NCI-H82 (cell line): ENCODE results near the gene SSR3.

Experiments used
- DNase-seq: peaks from one replicate; lab custom pipeline; 2025; lab: John Stamatoyannopoulos, UW

The SSR3 gene

DNA sequence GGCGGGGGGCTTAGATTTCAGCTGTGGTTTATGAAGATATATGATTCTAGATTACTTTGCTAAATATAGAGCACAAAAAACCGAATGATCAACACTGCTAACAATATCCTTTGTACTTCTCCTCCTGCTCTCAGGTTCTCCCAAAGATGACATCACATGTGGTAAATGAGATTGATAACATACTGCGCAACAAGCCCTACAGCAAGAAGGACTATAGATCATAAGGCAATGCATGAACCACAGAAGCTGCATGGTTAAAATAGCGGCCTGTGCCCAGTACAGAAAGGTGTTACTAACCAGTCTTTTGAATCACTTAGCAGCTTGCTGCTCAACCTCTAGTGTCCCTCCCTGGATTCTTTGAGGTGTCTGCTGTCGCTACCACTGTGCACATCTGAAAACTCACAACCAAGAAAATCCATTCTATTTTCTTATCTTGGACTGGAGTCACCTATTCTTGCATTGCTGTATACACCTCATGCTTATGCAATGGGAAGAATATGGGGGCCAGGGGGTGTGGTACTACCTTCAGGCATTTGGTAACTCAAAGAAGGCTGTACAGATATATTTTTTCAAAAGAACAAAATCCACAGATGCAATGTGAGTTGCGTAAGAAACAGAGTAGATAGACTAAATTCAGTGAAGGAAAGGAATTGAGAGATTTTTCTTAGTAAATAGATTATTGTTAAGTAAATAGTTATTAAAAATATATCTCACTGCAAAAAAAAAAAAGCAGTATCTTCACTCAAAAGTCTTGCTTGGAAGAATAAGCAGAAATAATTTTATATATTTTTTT lies 18.2 kb downstream of the SSR3 start:
- DNase-seq, result no peak

DNA sequence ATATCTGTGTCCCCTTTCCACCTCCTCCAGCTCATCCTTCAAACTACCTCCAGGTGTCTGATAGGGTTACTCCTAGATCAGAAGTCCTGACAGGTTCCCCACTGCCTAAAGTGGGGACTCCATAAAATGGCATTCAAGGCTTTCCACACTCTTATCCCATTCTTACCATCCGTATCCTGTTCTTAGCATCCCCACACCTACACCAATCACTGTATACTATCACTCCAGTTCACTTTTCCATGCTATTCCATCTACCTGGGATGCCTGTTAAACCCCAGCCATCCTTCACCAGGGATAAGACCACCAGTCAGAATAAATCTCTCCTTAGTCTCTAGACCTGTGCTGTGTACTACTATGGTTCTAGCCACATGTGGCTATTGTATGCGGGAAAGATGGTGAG lies 19.1 kb downstream of the SSR3 start:
- no peak for DNase-seq

DNA sequence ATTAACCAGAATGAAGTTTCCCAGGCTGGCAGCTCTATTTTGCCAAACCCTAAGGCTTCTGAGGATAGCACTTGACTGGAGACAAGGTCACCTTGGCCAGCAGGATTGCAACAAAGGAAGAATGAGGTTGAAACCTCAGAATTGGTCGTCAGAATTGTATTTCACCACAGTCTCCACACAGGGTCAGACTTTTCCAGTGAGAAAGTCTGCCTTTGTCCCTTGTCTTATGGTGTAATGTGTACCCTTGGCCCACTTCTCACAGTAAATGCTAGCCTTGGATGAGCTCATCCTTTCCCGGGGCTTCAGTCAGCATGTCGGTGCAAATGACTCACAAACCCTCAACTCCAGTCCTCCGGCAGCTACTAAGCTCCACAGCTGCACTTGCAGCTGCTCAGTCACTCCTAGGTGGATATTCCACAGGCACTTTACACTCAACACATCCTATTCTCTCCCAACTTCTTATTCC lies 19.7 kb downstream of the SSR3 start:
- no peak for DNase-seq

DNA sequence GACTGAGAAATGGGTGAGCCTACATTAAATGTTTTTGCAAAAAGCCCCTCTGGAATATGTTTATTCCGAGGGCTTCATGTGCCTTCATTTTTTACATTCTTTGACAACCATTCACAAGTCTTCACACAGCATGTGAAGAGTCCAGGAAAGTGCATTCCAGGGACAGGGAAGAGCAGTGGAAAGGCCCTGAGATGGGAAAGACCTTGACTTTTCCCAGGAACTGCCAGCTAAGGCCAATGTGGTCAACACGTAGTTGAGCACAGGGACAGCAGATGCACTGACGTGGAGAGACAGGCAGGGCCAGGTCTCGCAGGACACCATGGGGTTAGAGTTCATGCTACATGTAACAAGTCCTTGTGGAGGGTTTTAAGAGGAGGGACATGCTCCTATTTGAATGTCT lies 21.7 kb downstream of the SSR3 start:
- DNase-seq, result no peak

DNA sequence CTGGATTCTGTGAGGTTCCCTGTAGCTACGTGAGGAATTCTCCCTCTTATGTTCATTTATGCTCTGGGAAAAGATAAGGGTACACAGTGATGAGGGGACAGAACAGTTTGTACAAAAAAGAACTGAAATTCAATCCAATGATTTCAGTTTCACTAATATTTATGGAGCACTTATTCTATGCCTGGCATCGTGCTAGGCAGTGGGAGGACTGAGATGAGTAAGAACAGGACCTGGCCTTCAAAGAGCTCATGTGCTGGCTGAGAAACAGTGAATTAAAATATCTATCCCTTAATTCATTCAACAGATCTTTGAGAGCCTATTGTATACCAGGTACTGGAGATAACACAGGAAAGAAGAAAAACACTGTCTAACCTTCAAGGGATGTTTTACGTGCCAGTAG lies 22.2 kb downstream of the SSR3 start:
- no peak for DNase-seq

DNA sequence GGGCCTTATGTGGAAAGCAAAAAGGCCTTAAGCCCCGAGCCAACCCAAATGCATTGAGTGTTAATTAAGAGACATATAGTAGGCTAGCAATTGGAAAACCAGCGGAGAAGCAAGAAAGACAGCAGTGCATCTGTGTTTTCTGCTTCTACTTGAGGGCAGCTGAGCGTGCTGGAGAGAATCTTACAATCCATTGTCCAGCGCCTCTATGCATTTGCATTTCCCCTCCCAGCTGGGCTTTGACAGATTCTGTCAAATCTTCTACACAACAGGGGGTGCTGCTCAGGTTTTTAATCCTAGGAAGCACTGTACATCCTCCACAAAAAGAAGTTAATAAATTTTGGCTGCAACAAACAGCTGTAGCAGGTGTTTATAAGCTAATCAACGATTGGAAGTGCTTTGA lies 23.9 kb downstream of the SSR3 start:
- no peak for DNase-seq

DNA sequence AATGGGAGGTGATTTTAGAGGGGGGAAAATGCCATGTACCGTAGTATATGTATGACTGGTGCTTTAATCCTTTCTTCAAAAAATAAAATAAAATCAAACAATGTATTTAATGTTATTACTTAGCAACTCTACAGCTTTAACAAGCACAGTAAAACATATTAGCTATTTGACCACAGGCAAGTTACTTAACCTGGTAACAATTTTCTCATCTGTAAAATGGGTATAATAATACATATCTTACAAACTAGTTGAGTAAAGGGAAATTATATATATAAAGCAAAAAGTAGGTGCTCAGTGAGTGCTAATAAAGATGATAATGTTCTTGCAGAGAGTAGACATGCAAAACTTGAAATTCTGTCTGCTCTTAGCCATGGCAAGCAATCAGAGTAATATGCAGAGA lies 27.9 kb downstream of the SSR3 start:
- no peak for DNase-seq

DNA sequence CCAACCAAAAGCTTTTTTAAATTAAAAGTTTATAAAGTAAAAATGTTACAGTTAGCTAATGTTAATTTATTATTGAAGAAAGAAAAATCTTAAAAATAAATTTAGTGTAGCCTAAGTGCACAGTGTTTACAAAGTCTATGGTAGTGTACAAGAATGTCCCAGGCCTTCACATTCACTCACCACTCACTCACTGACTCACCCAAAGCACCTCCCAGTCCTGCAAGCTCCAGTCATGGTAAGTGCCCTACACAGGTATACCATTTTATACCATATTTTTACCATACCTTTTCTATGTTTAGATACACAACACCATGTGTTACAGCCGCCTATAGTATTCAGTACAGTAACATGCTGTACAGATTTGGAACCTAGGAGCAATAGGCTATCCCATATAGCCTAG lies 29.1 kb downstream of the SSR3 start:
- no peak for DNase-seq

DNA sequence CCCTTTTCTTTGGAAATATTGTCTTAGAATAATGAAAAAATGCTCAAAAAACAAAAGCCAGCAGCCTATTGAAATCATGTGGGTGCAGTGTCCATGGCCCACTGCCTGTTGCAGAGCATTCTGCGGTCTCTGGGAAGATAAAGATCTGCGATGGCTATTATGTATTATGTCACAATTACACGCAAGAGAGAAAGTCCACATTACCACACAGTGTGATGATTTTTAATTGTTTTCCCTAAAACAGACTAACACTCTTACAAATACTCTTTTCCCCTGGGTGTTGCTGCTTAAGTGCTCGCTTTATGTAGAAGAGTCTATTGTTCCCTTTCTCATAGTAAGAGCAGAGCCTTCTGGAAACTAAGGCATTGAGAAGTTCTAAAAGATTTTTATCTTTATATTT lies 32.2 kb downstream of the SSR3 start:
- DNase-seq, result no peak

DNA sequence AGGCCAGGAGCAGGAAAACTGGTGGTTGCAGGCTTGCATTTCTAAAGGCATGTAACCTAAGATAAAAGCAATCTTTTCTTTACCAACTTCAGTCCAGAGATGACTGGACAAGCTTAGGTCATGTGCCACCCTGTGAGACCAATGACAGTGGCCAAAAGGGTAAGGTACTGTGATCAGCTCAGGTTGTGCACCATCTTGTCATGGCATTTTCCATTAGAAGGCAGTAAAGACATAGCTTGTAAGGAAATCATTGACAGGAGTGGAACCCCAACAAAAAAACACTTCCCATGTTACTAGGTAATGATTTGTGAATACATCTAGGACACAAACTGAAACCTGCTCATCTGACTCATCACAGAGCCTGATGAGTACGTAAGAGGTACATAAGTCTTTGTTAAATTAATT lies 35.2 kb downstream of the SSR3 start:
- no peak for DNase-seq

DNA sequence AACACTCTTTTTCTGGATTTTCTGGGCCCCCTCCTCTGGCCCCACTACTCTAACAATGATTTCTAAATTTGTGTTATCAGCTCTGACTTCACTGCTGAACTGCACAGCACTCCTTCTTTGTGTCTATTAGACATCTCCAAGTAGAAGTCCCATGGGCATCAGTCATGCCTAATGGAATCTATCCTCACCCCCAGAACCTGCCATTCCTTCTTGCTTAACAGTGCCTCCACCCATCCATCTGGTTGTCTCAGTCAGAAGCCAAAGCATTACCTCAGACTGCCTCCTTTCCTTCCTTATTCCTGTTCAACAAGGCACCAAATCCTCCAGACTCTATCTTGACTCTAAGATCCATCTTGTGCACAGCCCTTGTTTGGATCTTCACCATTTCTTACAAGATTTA lies 36.2 kb downstream of the SSR3 start:
- DNase-seq, result peak; percentile 46

DNA sequence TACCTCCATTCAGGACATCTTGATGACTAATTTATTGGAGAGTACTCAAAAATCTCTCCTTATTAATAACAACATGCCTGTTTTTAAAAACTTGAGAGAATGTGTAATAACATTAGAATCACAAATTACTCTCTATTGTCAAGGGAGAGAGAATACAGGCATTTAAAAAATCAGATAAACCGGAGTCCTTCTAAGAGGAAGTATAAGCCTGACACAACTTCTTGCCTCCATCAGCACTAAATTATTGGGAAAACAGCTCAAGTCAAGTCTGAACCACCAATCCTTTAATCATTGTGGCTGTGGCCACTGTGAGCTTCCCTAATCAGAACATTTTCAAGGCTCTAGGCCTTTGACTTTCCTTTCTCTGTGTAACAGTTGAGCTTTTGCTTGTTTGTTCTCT lies 38.0 kb downstream of the SSR3 start:
- DNase-seq, result no peak

DNA sequence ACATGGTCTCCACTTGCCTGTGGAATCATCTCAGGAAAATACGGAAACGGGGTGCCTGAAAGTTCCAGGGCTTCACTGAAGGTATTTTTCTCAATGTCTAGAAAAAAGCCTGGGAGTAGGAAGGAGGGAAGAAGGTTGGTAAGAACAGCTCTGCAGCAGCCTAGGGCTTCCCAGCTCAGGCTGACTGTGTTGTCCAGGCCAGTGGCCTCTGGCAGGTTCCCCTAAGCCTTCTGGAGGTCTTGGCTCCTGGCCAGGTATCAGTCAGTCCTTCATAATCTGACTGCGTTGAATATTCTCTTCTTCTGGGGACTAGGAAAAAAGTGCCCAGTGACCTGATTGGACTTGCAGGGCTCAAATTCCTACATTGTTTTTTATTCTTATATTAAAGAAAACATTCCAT lies 38.6 kb downstream of the SSR3 start:
- peak; percentile 82 for DNase-seq

DNA sequence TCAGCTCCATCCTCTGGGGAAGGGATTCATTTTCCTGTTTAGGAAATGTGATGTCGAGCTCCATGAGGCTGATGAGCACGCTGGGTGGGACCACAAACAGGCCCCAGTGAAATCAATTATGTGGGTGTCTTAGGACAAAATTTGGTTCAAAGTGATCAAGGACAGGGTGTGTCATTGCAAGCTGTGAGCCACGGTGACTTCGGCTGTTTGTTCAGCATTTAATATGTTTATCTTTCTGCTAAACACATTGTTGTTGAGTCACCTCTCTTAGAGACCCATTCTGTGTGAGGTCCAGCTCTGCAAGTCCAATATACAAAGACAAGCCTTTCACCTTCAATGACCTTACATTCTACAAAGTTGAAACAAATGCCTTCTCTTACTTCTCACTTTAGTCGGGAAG lies 41.3 kb downstream of the SSR3 start:
- DNase-seq, result no peak

DNA sequence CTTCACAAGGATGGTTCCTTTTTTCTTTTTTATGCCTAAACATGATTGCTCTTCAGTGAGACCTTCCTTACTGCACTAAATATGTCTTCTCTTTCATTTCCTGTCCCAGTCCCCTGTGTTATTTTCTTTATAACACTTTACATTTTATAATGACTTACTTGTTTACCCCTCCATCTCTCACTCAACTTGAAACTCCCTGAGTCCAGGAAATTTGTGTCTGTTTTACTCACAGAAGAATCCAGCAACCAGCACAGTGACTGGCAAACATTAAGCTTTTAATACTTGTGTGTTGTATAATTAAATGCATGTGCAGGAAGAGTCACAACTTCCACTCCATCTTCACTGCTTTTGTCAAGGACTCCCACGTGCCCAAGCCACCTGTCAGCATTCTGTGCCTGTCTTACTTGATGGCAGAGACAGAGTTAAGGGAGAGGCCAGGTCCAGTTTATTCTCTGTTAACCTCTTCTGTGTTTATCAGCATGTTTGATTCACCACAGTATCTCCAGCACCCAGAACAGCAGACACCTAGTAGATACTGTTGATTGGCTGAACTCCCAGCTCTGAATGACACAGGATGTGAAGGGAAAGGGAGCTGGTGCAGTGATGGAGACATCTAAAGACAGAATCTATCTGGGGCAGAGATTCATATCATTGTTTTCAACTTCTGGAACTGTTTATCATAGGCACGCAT lies 42.8 kb downstream of the SSR3 start:
- no peak for DNase-seq

DNA sequence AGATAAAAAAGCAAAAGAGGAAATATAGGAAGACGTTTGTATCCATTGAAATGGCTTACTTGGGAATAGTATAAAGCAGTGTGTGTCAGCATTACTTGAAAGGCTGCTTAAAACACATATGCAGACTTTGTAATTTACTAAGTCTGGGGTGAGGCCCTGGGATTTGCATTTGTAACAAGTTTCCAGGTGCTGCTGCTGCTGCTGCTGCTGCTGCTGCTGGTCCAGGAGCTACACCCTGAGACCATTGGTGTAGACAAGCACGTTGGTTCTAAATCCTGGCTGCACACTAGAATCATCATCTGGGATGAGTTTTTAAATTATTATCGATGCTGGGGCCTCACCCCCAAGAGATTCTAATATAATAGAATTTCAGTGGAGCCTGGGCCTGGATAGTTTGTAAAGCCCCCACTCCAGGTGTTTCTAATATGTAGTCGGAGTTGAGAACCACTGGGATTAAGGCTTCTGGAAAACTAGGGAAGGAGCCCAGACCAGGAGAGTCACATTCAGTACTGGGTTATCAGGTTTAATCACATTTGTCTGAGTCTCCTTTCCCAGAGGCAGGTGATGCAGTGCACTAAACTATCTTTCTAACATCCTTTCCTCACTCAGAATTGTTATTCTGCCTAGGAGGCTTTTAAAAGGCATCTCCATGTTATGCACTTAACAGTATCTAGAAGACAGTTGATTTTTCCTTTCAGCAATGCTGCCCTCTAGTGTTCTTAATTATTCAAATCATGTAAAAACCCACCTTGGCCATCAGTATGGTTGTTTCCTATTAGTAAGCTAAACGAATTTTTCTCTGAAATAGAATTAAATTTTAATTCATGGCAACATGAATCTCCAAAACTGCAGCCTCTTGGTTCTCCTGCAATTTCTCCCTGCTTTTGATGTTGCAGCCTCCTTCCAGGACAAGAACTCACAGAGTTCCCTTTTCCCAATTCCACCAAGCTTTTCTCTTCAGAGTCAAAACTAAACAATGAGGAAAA lies 45.4 kb downstream of the SSR3 start:
- peak; percentile 81 for DNase-seq

DNA sequence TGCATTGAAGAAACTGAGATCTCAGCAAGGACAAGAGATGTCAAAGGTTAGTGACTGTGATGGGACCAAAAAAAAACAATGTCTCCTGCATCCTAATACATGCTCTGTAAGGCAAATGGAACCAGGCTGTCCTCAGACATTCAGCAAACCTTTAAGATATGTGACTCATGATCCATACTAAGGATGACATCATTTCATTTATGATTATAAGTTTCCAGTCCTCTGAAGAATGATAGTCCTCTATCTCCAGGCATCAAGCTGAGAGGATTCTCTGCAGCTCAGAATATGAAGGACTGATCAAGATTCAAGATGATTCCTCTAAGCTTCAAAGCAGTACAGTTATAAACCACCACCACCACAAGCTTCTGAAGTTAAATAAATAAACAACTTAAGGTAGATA lies 47.6 kb downstream of the SSR3 start:
- DNase-seq, result no peak

DNA sequence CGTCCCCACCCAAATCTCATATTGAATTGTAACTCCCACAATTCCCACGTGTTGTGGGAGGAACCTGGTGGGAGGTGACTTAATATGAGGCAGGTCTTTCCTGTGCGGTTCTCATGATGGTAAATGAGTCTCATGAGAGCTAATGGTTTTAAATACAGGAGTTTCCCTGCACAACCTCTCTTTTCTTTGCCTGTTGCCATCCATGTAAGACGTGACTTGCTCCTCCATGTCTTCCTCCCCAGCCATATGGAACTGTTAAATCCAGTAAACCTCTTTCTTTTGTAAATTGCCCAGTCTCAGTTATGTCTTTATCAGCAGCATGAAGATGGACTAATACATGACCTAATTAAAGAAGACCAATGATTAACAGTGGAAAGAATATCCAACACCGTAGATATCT lies 56.6 kb downstream of the SSR3 start:
- no peak for DNase-seq

DNA sequence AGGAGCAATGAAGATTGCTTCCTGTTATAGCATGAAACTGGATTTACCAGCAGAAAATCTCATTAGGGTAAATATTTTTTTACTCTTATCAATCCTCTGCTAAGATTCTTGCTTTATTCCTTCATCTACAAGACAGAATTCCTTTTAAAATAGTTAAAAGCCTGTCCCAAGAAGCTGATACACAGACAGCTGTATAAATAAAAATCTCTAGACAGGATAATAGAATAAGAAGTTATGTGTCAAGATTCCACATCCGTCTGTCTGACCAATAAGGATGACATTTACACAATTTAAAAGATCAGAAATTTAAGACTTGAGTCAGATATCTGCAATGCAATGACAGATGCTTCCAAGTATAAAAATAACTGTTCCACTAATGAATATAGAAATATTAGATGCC lies 57.6 kb downstream of the SSR3 start:
- DNase-seq, result no peak

DNA sequence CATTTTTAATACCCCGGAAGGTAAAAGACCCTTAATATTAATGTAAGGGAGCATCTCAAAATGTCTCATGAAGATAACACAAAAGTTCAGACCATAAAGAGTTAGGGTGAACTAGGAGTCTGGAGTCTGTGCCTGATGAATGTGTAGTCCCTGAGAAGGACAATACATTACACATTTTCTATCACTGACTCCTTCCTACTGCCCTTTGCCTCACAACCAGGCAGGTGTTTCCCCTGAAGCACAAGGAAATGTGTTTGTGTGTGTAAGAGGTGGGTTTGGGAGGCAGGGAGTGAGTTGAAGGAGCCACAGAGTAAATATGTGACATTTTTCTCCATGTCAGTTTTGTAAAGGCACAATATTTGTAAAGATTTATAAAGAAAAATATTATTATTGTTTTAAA lies 59.1 kb downstream of the SSR3 start:
- DNase-seq, result no peak

DNA sequence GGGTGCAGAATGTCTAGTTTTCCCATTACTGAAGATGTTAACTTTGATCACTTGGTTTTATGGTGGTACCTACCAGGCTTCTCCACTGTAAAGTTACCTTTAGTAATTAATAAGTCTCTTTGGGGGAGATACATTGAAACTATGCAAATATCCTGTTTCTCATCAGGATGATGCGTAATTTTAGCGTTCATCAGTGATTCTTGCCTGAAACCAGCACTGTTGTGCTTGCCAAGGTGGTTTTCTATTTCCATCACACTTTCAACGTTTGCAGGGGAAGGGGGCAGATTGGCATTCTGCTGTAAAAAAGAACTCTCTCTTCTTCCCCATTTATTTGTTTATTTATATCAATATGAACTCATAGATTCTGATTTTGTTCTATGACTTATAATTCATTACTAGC lies 61.0 kb downstream of the SSR3 start:
- DNase-seq, result no peak

DNA sequence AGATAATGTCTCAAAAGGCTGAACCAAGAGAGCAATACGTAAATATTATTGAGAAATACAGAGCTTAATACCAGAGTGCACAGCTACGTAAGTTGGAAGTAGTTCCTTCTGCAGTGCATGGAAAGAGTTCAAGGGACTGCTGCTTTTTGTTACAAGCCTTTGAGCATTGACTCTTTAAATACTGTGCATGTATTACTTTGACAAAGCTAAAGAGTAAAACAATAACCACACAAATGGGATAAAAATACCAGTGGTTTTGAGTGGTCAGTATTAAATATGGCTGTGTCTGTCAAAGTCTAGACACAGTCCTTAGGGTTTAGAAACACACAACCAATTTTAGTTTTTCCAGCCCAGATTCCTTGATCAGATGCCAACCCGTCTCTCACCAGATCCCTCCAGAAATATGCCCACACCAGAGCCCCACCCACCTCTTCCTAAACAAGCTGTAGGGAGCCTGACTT lies 62.1 kb downstream of the SSR3 start:
- no peak for DNase-seq
